ENCODE results near the gene LGALS9B. TPM values are rescaled to one million over a fixed set of nuclear protein-coding genes. Genes with fewer than 3 reads are reported as not detected.
A peak's percentile ranks its signal among the peaks of the same experiment; 100 is the strongest.
"Not testable (repeated sequence)": the region's sequence is repeated elsewhere in the genome, so short reads cannot be mapped to it uniquely, and the experiment has no call there.

The LGALS9B gene
- total RNA-seq, 6 experiments from 2014 or later = not detected

GRCh38 chr17:20484930-20485329 lies 17.6 kb upstream of the LGALS9B start:
- H3K27me3 Mint-ChIP-seq (ENCODE audit: insufficient read depth); H3K27ac Mint-ChIP-seq; H3K9me3 Mint-ChIP-seq; H3K36me3 Mint-ChIP-seq (ENCODE audit: low read depth); H3K4me1 Mint-ChIP-seq (ENCODE audit: low read depth); H3K4me3 Mint-ChIP-seq: not testable (repeated sequence)
- DNase-seq = peak; percentile 60

GRCh38 chr17:20479889-20480591 lies 12.7 kb upstream of the LGALS9B start:
- H3K9me3 Mint-ChIP-seq; H3K4me1 Mint-ChIP-seq (ENCODE audit: low read depth); H3K4me3 Mint-ChIP-seq; H3K27ac Mint-ChIP-seq; H3K36me3 Mint-ChIP-seq (ENCODE audit: low read depth); H3K27me3 Mint-ChIP-seq (ENCODE audit: insufficient read depth); DNase-seq: not testable (repeated sequence)

GRCh38 chr17:20477398-20478071 lies 10.2 kb upstream of the LGALS9B start:
- not testable (repeated sequence) for H3K36me3 Mint-ChIP-seq (ENCODE audit: low read depth); H3K27me3 Mint-ChIP-seq (ENCODE audit: insufficient read depth); H3K4me3 Mint-ChIP-seq; DNase-seq; H3K4me1 Mint-ChIP-seq (ENCODE audit: low read depth); H3K9me3 Mint-ChIP-seq; H3K27ac Mint-ChIP-seq

- not testable (repeated sequence) for H3K27me3 Mint-ChIP-seq (ENCODE audit: insufficient read depth); H3K4me1 Mint-ChIP-seq (ENCODE audit: low read depth); H3K4me3 Mint-ChIP-seq; H3K36me3 Mint-ChIP-seq (ENCODE audit: low read depth); DNase-seq; H3K9me3 Mint-ChIP-seq; H3K27ac Mint-ChIP-seq
Measured at GRCh38 chr17:20475137-20475831, 7.9 kb upstream of the LGALS9B start.

GRCh38 chr17:20474081-20474480 lies 6.7 kb upstream of the LGALS9B start:
- not testable (repeated sequence) for H3K4me1 Mint-ChIP-seq (ENCODE audit: low read depth); DNase-seq; H3K27me3 Mint-ChIP-seq (ENCODE audit: insufficient read depth); H3K27ac Mint-ChIP-seq; H3K9me3 Mint-ChIP-seq; H3K36me3 Mint-ChIP-seq (ENCODE audit: low read depth); H3K4me3 Mint-ChIP-seq

- not testable (repeated sequence) for H3K27me3 Mint-ChIP-seq (ENCODE audit: insufficient read depth); H3K4me1 Mint-ChIP-seq (ENCODE audit: low read depth); DNase-seq; H3K36me3 Mint-ChIP-seq (ENCODE audit: low read depth); H3K4me3 Mint-ChIP-seq; H3K9me3 Mint-ChIP-seq; H3K27ac Mint-ChIP-seq
Measured at GRCh38 chr17:20469946-20470345, 2.6 kb upstream of the LGALS9B start.

GRCh38 chr17:20469107-20469506 lies 1.8 kb upstream of the LGALS9B start:
- DNase-seq; H3K36me3 Mint-ChIP-seq (ENCODE audit: low read depth); H3K27ac Mint-ChIP-seq: not testable (repeated sequence)

GRCh38 chr17:20466999-20467398 lies 340 bp downstream of the LGALS9B start:
- not testable (repeated sequence) for H3K27ac Mint-ChIP-seq; H3K9me3 Mint-ChIP-seq; H3K4me3 Mint-ChIP-seq; H3K4me1 Mint-ChIP-seq (ENCODE audit: low read depth); H3K27me3 Mint-ChIP-seq (ENCODE audit: insufficient read depth); H3K36me3 Mint-ChIP-seq (ENCODE audit: low read depth)
- DNase-seq = peak; percentile 2

More at GRCh38 chr17:20469107-20469506, 1.8 kb upstream of the LGALS9B start:
- not testable (repeated sequence) for H3K4me3 Mint-ChIP-seq; H3K9me3 Mint-ChIP-seq; H3K27me3 Mint-ChIP-seq (ENCODE audit: insufficient read depth); H3K4me1 Mint-ChIP-seq (ENCODE audit: low read depth)

GRCh38 chr17:20466553-20466952 lies 786 bp downstream of the LGALS9B start:
- H3K36me3 Mint-ChIP-seq (ENCODE audit: low read depth); H3K4me1 Mint-ChIP-seq (ENCODE audit: low read depth); DNase-seq; H3K4me3 Mint-ChIP-seq; H3K27me3 Mint-ChIP-seq (ENCODE audit: insufficient read depth); H3K27ac Mint-ChIP-seq; H3K9me3 Mint-ChIP-seq: not testable (repeated sequence)

- H3K36me3 Mint-ChIP-seq (ENCODE audit: low read depth); H3K27ac Mint-ChIP-seq; H3K27me3 Mint-ChIP-seq (ENCODE audit: insufficient read depth); H3K9me3 Mint-ChIP-seq; H3K4me1 Mint-ChIP-seq (ENCODE audit: low read depth); DNase-seq; H3K4me3 Mint-ChIP-seq: not testable (repeated sequence)
Measured at GRCh38 chr17:20465535-20465934, 1.8 kb downstream of the LGALS9B start.

GRCh38 chr17:20464854-20465414 lies 2.4 kb downstream of the LGALS9B start:
- not testable (repeated sequence) for DNase-seq; H3K4me1 Mint-ChIP-seq (ENCODE audit: low read depth); H3K9me3 Mint-ChIP-seq; H3K4me3 Mint-ChIP-seq; H3K36me3 Mint-ChIP-seq (ENCODE audit: low read depth); H3K27ac Mint-ChIP-seq; H3K27me3 Mint-ChIP-seq (ENCODE audit: insufficient read depth)

- H3K9me3 Mint-ChIP-seq; H3K4me3 Mint-ChIP-seq; H3K4me1 Mint-ChIP-seq (ENCODE audit: low read depth); DNase-seq; H3K27me3 Mint-ChIP-seq (ENCODE audit: insufficient read depth); H3K27ac Mint-ChIP-seq; H3K36me3 Mint-ChIP-seq (ENCODE audit: low read depth): not testable (repeated sequence)
Measured at GRCh38 chr17:20462158-20462557, 5.2 kb downstream of the LGALS9B start.

GRCh38 chr17:20457848-20458381 lies 9.4 kb downstream of the LGALS9B start:
- H3K27ac Mint-ChIP-seq; H3K4me3 Mint-ChIP-seq; H3K9me3 Mint-ChIP-seq; H3K27me3 Mint-ChIP-seq (ENCODE audit: insufficient read depth); H3K4me1 Mint-ChIP-seq (ENCODE audit: low read depth); H3K36me3 Mint-ChIP-seq (ENCODE audit: low read depth); DNase-seq: not testable (repeated sequence)

- H3K36me3 Mint-ChIP-seq (ENCODE audit: low read depth); H3K4me1 Mint-ChIP-seq (ENCODE audit: low read depth); H3K27ac Mint-ChIP-seq; H3K27me3 Mint-ChIP-seq (ENCODE audit: insufficient read depth); H3K4me3 Mint-ChIP-seq; H3K9me3 Mint-ChIP-seq; DNase-seq: not testable (repeated sequence)
Measured at GRCh38 chr17:20455106-20455505, 12.2 kb downstream of the LGALS9B start.

All from HFFc6 (cell line).